Upper lobe of left lung (tissue), 4 donors: ENCODE data around the gene ULK4.

ENCODE experiments used
- EP300 ChIP-seq, 4 donors: sonication (generic); formaldehyde crosslinking; IDR thresholded peaks; one replicate each; pipeline ENCODE4 v1.5.1; 2017; ENCODE audit warnings: antibody characterized with exemption in 4 of 4, control low read depth in 2 of 4
- POLR2A ChIP-seq, 4 donors: fragments of 450-650 bp; IDR thresholded peaks; one replicate each; pipeline ENCODE4 v1.5.1; 2016 to 2017; ENCODE audit warnings: antibody characterized with exemption in 4 of 4, mild to moderate bottlenecking in 2 of 4
- POLR2AphosphoS5 ChIP-seq, 2 donors: sonication (generic); formaldehyde crosslinking; IDR thresholded peaks; one replicate each; pipeline ENCODE4 v1.5.1; 2017; ENCODE audit warnings: antibody characterized with exemption in 2 of 2
- TF ChIP-seq, protein P1 (sequence below), 6 experiments: fragments of 450-650 bp in 4 of 6; fragments of 200-600 bp in 2 of 6; sonication (generic) in 2 of 6; IDR thresholded peaks; one replicate each; pipeline ENCODE4 v1.5.1; 2016 to 2019; ENCODE audit warnings: antibody characterized with exemption in 6 of 6

GRCh38 chr3:41237907-41238306 is 724.0 kb downstream of the ULK4 start:
- TF ChIP-seq POLR2A (IDR thresholded peaks at IDR 0.05) (no peak), POLR2AphosphoS5 (IDR thresholded peaks at IDR 0.05) (no peak), EP300 (IDR thresholded peaks at IDR 0.05) (no peak)
- TF ChIP-seq, protein P1, sequence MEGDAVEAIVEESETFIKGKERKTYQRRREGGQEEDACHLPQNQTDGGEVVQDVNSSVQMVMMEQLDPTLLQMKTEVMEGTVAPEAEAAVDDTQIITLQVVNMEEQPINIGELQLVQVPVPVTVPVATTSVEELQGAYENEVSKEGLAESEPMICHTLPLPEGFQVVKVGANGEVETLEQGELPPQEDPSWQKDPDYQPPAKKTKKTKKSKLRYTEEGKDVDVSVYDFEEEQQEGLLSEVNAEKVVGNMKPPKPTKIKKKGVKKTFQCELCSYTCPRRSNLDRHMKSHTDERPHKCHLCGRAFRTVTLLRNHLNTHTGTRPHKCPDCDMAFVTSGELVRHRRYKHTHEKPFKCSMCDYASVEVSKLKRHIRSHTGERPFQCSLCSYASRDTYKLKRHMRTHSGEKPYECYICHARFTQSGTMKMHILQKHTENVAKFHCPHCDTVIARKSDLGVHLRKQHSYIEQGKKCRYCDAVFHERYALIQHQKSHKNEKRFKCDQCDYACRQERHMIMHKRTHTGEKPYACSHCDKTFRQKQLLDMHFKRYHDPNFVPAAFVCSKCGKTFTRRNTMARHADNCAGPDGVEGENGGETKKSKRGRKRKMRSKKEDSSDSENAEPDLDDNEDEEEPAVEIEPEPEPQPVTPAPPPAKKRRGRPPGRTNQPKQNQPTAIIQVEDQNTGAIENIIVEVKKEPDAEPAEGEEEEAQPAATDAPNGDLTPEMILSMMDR (IDR thresholded peaks at IDR 0.05) = no peak
